Left forelimb (tissue), 1 donor: ENCODE results near the gene PLA2G2A.

Experiments used
- DNase-seq: peaks from one replicate; pipeline ENCODE4 v3.0.0-alpha.2; 2018; ENCODE audit warnings: low spot score

Gene PLA2G2A

GRCh38 chr1:19926296-19927129 is 52.9 kb downstream of the PLA2G2A start:
- DNase-seq = no peak
